ENCODE data around the gene TSTD1.
A peak's percentile ranks its signal among the peaks of the same experiment; 100 is the strongest.

The TSTD1 gene, protein sequence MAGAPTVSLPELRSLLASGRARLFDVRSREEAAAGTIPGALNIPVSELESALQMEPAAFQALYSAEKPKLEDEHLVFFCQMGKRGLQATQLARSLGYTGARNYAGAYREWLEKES

DNA sequence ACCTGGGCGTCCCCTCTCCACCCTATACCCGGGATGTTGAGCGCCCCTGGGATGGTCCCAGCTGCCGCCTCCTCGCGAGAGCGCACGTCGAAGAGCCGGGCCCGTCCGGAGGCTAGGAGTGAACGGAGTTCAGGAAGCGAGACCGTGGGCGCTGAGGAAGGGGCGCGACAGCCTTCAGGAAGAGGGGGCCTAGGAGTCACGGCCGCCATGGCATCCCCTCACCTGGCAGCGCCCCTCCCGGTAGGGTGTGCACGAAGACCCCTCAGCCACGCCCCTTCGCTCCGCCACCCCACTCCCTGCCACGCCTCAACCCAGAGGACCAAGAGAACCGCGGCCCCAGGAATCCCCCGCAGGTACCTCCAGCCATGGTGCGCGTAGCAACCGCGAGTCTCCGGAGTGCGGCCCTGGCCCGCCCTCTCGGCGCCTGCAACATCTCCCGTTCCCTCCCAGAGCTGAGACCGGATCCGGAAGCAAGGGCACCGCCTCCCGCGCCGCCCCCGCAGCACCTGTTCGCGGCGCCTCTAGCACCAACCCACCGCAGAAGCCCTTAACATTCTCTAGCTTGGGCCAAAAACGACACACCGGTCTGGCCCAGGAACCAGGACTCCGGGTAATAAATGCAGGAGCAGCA lies at the start of gene TSTD1:
Gene TSTD1, minus strand, starts transcription at position 442 of the 631 bp plus-strand sequence. Its CDS starts 75 bp downstream, at position 367.
- DNase-seq (ENCODE audit: low spot score) = peak; percentile 76

DNA sequence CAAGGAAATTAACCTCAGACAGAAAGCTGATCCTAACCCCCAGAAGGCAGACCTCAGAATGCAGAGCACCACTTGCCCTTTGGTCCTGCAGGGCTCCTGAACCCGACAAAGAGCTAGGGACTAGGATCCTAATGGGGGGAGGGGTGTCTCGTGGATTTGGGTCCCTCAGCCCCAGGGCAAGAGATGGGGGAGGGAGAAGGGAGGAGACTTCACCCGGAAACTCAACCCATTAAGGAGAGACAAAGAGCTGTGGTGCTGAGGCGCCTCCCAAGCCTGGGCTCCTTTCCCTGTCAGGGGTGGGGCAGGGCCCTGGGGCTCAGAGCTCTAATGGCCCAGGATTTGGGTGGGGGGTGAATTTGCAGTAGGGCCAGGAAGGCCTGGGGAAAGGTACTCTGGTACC lies 47.7 kb upstream of the TSTD1 start:
- DNase-seq (ENCODE audit: low spot score) = no peak

DNA sequence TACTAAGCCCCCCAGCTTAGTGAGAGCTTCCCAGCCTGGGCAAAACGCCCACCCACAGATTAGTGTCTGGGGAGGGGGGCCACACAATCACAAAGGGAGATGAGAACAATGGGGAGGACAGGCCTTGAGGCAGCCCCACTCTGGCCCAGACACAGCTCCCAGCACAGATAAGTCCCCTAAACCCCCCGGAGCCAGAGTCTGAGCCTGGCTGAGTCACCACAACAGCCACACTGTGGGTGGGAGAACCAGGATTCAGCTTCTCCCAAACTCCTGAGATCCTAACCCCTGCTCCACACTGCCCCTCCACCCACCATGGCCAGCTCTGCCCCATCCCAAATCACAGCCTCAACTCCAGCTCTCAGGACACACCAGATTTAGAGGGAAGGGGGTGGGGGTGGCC lies 46.4 kb upstream of the TSTD1 start:
- no peak for DNase-seq (ENCODE audit: low spot score)

DNA sequence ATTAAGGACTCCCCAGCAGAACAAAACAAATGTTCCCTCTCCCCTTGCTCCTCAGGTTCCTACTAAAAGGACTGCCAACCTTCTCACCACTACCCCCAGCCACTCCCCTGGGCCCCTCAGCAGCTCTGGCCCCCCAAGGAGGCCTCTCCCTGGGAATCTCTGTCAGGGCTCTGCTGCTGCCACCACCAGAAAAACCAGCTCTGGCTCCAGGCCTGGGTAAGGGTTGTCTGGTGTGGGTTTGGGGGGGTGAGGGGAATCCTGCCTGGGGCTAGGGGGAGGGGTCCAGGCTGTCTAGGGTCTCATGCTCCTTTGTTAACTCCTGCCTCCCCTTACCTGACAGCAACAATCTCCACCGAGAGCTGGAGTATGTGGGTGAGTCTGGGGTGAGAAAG lies 45.8 kb upstream of the TSTD1 start:
- no peak for DNase-seq (ENCODE audit: low spot score)

DNA sequence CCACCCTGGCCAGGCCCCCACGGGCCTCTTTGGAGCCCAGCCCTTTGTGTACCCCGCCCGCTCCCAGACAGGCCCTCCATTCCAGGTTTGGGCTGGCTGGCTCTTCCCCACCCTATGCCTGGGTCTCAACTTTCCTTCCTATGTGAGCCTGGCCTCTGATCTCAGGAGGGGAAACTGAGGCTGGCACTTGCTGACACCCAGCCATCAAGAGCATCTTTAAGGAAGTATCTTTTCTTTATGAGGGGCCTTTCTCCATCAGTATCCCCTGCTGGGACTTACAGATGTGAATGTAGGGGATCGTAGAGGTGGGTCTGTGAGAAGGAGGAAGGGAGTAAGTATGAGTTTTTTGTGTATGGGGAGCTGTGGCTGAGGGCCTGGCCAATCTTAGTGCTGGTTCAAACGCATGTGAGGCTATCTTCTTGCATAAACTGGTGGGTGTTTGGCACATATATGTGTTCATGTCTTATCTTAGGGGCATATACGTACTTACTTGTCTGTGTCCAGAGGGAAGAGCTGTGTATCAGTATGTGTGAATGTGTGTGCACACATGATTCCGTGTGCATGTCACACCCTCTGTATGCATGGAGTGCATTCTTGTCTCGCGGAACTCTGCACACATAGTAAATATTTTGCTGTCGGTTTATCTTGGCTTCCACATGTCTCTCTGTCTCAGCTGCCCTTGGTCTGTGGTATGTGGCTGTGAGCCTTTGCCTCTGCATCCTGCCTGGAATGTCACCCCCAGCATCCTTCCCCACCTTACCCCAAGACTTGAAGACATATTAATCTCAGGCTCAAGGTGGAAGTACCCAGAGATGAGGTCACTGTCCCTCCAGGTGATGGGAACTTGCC lies 45.2 kb upstream of the TSTD1 start:
- DNase-seq (ENCODE audit: low spot score) = no peak

DNA sequence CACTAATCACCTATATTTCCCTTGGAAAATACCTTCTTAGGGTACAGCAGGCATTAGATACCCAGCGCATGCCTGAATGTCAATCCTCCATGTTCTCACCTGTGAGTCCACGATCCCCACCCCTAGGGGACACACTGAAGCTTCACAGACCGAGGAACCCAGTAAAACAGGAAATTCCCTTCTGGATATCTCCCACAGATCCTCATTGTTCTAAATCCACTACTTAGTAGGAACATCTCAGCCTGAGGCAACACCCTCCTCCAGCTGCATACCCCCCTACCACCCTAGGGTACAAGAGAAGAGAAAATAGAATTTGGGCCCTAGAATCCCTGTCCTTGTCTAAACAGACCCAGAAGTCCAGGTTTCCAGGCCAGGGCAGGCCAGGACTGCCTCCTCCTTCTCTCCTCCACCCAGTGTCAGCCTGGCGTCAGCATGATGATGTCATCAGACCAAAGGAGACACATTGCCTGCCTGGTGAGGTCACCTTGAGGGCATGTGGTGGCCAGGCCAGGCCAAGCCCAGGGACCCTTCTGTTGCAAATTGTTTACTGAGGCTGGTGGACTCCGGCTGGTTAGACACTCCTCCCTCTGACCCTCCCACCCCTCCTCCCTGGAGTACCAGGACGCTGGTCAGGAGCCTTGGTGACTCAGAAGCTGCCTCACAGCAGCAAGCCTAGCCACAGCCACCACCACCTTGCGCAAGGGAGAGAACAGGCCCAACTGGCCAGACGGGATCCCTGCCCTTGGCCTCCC lies 44.4 kb upstream of the TSTD1 start:
- peak; percentile 58 for DNase-seq (ENCODE audit: low spot score)

DNA sequence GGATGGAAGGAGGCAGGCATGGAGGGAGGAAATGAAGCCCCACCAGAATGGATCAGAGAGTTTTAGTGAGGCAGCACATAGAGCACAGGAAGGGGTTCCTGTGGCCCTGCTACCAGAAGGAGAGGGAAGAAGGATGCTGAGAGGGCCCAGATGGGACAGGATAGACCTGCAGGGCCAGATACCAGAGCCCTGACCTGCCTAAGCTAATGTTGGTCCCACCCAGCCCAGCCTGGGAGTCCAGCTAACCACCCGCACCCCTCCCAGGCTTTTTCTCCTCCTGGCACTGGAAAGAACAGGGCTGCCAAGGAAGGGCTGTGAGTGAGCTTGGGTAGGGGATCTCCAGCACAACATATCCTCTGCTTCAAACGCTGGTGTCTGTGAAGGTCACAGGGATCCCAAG lies 43.7 kb upstream of the TSTD1 start:
- DNase-seq (ENCODE audit: low spot score) = no peak

DNA sequence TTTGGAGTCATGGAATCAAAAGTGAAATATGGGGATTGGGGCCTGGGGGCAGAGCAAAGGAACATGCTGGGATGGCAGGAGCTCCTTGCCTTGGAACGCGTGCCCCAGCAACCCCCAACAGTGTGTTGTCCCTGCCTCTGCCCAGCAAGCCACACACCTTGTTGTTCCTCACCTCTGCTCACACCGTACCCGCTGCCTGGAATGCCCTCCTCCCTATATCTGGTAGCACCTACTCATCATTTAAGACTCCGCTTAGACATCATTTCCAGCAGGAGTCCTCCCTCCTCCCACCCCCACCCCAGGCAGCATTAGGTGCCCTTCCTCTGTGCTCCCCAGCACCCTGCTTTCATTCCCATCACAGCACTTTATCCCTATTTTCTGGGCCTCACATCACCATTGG lies 42.8 kb upstream of the TSTD1 start:
- no peak for DNase-seq (ENCODE audit: low spot score)

DNA sequence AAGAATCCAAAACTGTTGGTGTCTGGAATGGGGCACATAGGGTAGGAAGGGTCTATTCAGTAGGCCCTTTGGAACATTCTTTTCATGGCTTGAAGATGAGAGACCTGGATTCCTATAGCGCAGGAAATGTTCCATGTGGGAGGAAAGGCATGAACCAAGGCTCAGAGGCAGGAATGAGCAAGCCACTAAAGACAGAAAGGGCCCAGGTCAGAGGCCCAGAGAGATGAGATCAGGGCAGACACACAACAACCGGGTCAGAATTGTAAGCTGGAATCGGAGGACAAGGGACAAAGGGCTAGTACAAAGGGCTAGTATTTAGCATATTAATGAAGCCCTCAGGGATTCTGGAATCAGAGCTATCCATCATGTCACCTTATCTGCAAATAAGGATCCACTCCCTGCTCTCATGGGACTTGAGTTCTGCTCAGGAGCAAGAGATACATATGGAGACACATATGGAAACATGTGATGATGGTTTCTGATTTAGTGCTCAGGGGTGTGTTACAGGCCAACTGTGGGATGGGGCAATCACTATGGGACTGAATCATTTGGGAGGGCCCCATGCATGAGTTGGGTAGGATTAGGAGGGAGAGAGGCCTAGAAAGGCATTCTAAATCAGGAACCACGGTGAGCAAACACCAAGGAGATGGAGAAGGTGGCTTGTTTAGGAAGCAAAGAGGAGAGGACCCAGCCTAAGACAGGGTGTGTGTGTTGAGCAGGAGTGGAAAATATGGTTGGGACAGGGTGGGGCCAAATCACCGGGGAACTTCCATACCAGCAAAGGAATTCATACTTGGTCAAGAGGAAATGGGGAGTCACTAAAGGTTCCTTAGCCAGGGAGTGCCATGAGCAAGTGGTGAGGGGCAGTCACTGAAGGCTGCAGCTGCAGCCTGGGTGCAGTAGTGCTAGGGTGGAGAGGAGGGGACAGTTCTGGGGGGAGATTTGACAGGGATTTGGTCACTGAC lies 42.0 kb upstream of the TSTD1 start:
- no peak for DNase-seq (ENCODE audit: low spot score)

DNA sequence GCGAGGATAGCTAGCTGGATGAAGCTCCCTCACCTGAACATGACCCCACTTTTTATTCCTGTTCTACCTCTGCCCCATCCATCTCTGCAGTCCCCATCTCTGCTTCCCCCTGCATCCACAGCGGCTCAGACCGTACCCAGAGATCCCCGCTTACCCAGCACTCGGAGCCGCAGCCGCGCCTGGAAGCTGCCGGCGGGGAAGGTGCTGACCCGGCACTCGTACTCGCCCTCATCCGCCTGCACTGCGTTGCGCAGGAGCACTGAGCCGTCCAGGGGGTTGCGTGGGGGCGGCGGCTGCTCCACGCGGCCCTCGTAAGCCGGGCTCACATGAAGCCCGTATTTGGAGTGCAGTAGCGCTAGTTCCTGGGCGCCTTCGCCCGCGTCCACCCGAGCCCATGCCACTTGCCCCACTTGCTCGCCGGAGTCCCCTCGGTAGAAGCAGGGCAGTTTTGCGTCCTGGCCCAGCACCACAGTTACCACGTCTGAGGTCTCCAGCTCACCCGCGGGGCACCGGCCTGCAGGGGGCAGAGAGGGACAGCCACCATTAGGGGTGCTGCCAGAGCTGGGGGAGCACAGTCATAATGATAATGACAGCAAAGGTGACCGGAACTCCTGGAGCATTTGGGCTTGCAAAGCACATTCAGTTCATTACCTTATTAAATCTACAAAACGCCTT lies 40.8 kb upstream of the TSTD1 start:
- DNase-seq (ENCODE audit: low spot score) = no peak

DNA sequence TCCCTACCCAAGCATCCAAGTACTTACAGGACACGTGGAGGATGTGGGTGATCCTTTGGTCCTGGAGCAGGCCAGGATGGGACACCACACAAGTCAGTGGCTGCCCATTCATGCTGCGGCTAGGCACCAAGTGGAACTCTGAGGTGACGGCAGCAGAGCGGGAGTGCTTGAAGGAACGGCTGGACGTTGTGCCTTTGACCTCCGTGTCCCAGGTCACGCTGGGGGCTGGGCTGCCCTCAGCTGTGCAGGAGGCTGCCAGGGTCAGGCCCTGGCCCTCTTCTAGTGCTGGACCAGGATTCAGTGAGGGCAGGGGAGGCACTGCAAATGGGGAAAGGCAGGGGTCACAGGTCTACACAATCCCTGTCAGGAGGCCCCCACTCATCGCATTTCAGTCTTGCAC lies 38.7 kb upstream of the TSTD1 start:
- DNase-seq (ENCODE audit: low spot score) = no peak

DNA sequence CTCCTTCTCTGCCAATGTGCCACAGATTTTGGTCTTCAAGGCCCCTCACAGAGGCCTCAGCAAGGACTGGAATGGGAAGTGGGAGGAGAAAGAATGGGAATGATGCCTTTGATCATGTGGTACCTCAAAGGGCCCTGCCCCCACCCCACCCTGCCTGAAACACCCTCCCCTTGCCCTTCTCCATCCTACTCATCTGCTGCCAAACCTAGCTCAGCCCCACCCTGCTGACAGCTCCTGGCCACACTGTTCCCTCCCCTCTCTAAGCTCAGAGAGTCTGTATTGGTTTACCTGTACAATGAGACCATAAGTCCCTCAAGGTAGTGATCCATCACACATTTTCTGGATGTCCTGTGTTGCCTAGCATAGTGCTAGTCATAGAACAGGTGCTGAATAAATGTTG lies 37.6 kb upstream of the TSTD1 start:
- no peak for DNase-seq (ENCODE audit: low spot score)

DNA sequence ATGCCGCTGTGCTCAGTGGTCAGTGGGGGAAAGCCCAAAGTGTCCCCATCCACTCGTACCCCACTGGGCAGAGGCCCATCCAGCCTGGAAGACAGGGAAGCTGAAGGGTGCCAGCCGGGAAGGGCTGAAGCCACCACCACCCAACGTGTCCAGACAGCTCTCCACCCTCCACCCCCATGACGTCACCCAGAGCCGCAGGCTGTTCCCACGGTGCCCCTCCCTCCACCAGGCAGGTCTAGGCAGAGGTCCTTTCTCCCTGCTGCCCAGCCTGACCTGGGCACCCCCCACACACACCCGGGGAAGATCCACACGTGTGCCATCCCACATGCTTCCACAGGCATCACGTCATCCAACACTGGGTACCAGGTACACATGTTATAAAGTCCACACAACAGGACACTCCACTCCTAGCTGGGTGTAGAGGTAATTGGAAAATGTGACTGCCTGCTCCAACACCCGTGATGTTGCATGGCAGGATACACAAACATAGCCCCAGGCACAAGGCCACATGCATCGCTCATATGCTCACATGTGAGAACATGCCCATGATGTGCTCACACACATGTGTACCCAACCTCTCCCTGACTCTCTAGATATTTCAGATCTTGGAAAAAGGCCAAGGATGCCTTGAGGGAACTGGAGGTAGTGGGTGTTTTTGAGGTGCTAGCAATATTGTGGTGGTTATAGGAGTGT lies 36.1 kb upstream of the TSTD1 start:
- no peak for DNase-seq (ENCODE audit: low spot score)

DNA sequence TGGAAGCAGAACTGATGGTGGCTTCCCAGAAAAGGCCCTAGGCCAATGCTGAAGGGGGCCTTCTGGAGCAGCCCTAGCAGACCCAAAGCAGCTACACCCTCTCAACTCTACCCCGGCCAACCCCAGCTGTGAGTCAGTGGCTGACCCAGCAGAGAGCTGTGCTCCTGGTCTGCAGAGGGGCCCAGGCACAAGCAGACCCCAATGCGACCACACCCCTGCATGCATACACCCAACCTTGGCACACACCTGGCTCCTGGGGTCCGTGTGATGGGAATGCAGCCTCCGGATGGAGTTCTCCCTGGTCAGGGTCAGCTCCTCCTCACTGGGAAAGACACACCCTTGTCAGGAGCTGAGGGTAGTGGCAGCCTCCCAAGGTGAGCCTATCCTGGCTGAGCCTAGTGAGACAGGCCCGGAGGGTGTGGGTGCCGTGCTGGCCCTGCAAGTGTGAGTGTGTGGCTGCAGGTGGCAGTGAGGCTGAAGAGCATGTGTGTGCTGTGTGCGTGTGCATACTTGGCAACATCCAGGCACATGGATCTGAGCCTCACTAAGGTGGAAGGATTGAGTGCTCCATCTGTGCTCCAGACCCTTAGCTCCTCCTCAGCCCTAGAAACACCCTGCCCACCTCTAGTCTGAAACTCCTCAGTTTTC lies 34.8 kb upstream of the TSTD1 start:
- no peak for DNase-seq (ENCODE audit: low spot score)

DNA sequence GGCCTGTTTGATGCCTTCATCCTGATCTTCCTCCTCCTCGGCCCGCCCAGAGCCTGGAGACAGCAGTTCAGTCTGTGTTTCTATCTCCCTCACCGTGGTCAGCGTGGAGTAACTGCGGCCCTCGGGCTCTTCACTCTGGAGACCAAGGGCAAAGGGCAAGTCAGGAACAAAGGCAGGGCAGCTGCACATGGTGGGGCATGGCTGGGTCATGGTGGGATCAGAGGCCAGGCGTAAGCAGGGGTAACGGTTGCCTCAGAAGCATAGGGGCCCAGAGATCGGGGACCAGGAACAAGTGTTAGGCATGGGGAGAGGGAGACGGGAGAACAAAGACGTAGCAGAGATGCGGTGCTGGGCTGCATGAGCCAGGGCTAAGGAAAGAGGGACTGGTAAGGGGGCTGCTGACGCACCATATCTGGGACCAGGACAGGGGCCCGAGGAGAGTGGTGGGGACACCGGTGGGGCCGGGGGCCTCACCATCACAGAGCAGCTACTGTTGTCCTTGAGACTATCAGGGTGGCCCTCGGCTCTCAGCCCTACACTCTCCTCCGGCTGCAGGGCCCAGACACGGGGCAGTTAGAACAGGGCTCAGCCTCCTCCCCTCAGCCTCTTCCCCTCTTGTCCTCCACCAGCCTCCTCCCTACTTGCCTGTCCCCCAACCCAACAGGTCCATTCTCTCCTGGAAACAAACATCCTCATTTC lies 34.1 kb upstream of the TSTD1 start:
- no peak for DNase-seq (ENCODE audit: low spot score)

DNA sequence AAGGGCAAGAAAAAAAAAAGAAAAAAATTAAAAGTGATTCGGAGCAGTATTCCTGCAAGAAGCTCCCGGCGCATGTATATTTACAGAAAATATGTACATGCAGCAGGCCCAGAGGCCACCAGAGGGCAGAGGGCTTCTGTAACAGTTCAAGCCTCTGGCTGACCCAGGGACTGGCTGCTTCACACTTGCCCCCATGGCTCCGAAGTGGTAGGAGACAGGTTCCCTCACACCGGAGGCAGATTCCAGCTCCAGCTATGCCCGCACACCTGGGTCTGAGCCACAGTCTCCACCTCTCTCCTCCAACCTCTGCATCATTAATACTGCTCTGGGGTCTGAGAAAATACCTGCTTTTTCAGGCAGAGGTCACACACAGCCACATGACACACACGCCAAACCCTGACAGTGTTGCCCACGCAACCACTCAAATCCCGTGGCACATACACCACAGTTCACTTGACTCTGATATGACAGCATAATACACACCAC lies 33.2 kb upstream of the TSTD1 start:
- DNase-seq (ENCODE audit: low spot score) = peak; percentile 58

DNA sequence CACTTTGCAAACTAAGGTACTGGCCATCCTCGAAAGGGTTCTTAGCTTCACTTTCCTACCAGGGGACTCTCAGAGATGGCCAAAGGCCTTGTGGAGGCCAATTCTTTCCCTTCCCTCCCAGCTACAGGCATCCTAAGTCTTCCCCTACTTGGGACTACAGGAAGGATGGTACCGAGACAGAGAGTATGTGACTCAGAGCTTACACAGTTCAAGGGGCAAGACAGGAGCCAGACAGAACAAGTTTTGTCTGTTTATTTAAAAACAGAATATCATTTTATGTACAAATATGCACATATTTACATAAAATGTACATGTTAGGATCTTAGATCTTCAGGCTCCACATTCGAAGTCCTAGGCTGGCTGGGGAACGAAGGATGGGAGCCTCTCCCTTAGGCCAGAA lies 32.0 kb upstream of the TSTD1 start:
- no peak for DNase-seq (ENCODE audit: low spot score)

DNA sequence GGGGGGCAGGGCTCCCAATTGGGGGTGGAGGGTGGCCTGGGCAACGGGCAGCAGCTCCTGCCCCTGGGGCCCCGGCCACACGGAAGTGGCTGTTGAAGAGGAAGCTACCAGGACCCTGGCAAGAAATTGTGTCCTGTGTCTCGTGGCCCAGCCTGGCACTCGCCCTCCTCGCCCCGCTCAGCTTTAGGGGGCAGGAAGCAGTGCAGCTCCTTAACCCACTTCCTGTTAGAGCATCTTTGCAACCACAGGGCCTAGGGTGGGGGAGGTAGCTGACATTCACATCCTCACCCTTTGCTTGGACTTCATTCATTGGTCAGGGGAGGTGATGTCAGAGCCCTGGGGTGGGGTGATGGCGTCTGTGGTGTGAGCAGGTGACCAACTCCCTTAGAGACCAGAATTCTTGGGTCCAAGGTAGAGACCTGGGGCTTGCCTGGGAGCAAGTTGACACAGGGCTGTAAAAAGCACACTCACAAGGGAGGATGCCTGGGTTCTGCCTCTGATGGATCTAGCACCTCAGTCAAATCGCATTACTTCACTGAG lies 31.0 kb upstream of the TSTD1 start, which contains the start of gene ARHGAP30:
Gene ARHGAP30, minus strand, starts transcription at position 161 of the 540 bp plus-strand sequence. CDS start 267 bp downstream, outside the sequence.
- no peak for DNase-seq (ENCODE audit: low spot score)

DNA sequence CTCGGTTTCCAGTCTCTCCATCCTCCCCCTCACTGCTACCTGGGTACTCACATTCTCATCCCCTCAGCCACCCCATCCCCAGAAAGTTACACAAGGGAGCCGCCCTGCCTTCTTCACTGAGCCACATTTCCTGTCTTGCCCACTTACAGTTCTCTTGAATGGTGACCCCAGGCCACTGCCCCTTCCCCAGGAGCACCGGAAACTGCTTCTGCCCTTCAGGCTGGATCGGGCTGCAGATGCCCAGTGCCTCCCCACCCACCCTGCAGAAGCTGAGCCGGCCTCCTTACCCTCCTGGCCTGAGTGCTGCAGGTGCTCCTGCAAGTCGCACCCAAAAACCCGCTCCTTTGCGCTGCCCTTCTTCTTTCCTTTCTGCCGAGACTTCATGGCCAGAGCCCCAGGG lies 30.5 kb upstream of the TSTD1 start:
- DNase-seq (ENCODE audit: low spot score) = no peak
